ENCODE results near the gene AEBP1. TPM values are rescaled to one million over a fixed set of nuclear protein-coding genes. Genes with fewer than 3 reads are reported as not detected.

AEBP1 gene
- total RNA-seq, 2 experiments from 2014 or later: 35.0 to 64.2 TPM

DNA sequence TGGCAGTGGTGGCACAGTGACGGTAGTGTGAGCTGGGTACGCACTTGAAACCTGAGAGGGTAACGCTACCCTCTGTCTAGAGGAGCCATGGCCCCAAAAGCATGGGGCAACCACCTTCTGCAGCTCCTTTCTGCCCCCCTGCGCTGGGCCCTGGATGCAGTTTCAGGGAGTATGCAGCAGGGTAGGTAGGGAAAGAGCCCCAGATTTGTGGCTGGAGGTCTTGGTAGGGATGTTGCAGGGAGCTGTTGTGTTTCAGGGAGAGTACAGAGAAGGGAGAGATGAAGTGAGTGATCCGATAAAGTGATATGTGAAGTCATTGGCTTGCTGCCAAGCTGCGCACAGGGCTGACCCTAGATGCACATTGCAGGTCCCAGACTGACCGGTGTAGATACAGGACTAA, 36.1 kb upstream of the AEBP1 start:
- no peak for TF ChIP-seq EZH2phosphoT487 (IDR thresholded peaks at IDR 0.05; ENCODE audit: borderline replicate concordance, low read depth, low read length)
- TF ChIP-seq, protein P1, sequence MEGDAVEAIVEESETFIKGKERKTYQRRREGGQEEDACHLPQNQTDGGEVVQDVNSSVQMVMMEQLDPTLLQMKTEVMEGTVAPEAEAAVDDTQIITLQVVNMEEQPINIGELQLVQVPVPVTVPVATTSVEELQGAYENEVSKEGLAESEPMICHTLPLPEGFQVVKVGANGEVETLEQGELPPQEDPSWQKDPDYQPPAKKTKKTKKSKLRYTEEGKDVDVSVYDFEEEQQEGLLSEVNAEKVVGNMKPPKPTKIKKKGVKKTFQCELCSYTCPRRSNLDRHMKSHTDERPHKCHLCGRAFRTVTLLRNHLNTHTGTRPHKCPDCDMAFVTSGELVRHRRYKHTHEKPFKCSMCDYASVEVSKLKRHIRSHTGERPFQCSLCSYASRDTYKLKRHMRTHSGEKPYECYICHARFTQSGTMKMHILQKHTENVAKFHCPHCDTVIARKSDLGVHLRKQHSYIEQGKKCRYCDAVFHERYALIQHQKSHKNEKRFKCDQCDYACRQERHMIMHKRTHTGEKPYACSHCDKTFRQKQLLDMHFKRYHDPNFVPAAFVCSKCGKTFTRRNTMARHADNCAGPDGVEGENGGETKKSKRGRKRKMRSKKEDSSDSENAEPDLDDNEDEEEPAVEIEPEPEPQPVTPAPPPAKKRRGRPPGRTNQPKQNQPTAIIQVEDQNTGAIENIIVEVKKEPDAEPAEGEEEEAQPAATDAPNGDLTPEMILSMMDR (conservative IDR thresholded peaks at IDR 0.05; ENCODE audit: low read length): 0 out of 2 replicates have a peak, but pooled peaks have one; percentile 15
- Histone ChIP-seq H3K4me1 (ENCODE audit: insufficient read depth, low read length, poor library complexity, severe bottlenecking) (peaks cover 18% of the 10 kb centered on the region), H3K79me2 (ENCODE audit: insufficient read depth, low read depth, low read length) (no peaks in the 10 kb centered on the region), H3K9me3 (ENCODE audit: low read length) (no peaks in the 10 kb centered on the region), H2AFZ (ENCODE audit: low read length) (no peak overlapping the region), H4K20me1 (ENCODE audit: insufficient read depth, low read length) (no peaks in the 10 kb centered on the region), H3K4me3 (ENCODE audit: low read depth, low read length, poor library complexity, severe bottlenecking) (no peak overlapping the region), H3K27ac (ENCODE audit: low read depth, low read length, poor library complexity, severe bottlenecking) (no peak overlapping the region), H3K4me2 (ENCODE audit: low read length) (no peak overlapping the region), H3K9me2 (ENCODE audit: insufficient read depth, low read length) (no peaks in the 10 kb centered on the region), H3K36me3 (ENCODE audit: insufficient read depth, low read length) (peaks cover 25% of the 10 kb centered on the region)
- POLR2A ChIA-PET: interaction anchor here (0.7 to 1.6 kb wide), 4 partner anchors 21 to 150 kb away, joined by 3 to 5 read pairs (median 4); no protein-coding TSS in a partner anchor
- intact Hi-C loops (cut with micrococcal nuclease; ENCODE audit: unreplicated experiment): no loop called here
- CTCF ChIA-PET (ENCODE audit: unreplicated experiment): no interaction called here
- DNase-seq (ENCODE audit: low spot score): no peak
- BruUV-seq (replicated peaks): no TSS peak

GRCh38 chr7:44071726-44072363, 32.3 kb upstream of the AEBP1 start:
- Histone ChIP-seq H3K36me3 (ENCODE audit: insufficient read depth, low read length) (peaks cover 62% of the 10 kb centered on the region), H3K9me2 (ENCODE audit: insufficient read depth, low read length) (no peaks in the 10 kb centered on the region), H4K20me1 (ENCODE audit: insufficient read depth, low read length) (no peaks in the 10 kb centered on the region), H3K4me3 (ENCODE audit: low read depth, low read length, poor library complexity, severe bottlenecking) (no peak overlapping the region), H3K4me2 (ENCODE audit: low read length) (no peak overlapping the region), H3K4me1 (ENCODE audit: insufficient read depth, low read length, poor library complexity, severe bottlenecking) (peaks cover 18% of the 10 kb centered on the region), H3K79me2 (ENCODE audit: insufficient read depth, low read depth, low read length) (no peaks in the 10 kb centered on the region), H3K27ac (ENCODE audit: low read depth, low read length, poor library complexity, severe bottlenecking) (no peak overlapping the region), H2AFZ (ENCODE audit: low read length) (no peak overlapping the region), H3K9me3 (ENCODE audit: low read length) (no peaks in the 10 kb centered on the region)
- ChIA-PET POLR2A (interaction anchor here (1.8 kb wide), 1 partner anchor 9 kb away, joined by 6 read pairs; no protein-coding TSS in a partner anchor), CTCF (ENCODE audit: unreplicated experiment) (no interaction called here)
- BruUV-seq (replicated peaks): no TSS peak
- DNase-seq (ENCODE audit: low spot score): no peak
- intact Hi-C loops (cut with micrococcal nuclease; ENCODE audit: unreplicated experiment): loop anchor here (1.0 kb wide), 1 partner anchor 124 kb away; no protein-coding TSS in a partner anchor
- TF ChIP-seq, protein P1 (conservative IDR thresholded peaks at IDR 0.05; ENCODE audit: low read length): no peak
- TF ChIP-seq EZH2phosphoT487 (IDR thresholded peaks at IDR 0.05; ENCODE audit: borderline replicate concordance, low read depth, low read length): no peak

Measured in OCI-LY7 (cell line).